Activated CD4-positive, alpha-beta T cell treated with anti-CD3 and anti-CD28 coated beads, Interleukin-2, amount 10 ng/mL, durations not matched to agents 7 days and 5 days (primary cell): Measurements from ENCODE around the gene DCLK1. TPM values are rescaled to one million over a fixed set of nuclear protein-coding genes. Genes with fewer than 3 reads are reported as not detected.

Source experiments
- CTCF ChIA-PET: fragments of 350-600 bp; sonication (Branson Sonifier 250); formaldehyde crosslinking; loops from one replicate; lab custom pipeline; 2021; ENCODE audit warnings: antibody characterized with exemption; lab: Charles Lee
- POLR2A ChIA-PET: fragments of 350-600 bp; sonication (Branson Sonifier 250); formaldehyde crosslinking; loops from one replicate; lab custom pipeline; 2021; ENCODE audit warnings: antibody characterized with exemption; lab: Charles Lee
- DNase-seq: peaks from one replicate; pipeline ENCODE4 v3.0.0-alpha.2; 2020
- H3K27ac Mint-ChIP-seq: one replicate; pipeline ENCODE4 v1.8.0; 2021; ENCODE audit warnings: mild to moderate bottlenecking, moderate library complexity, mixed read lengths
- H3K27me3 Mint-ChIP-seq: one replicate; pipeline ENCODE4 v1.8.0; 2021; ENCODE audit warnings: mixed read lengths
- H3K36me3 Mint-ChIP-seq: one replicate; pipeline ENCODE4 v1.8.0; 2021; ENCODE audit warnings: low read depth, mixed read lengths
- H3K4me1 Mint-ChIP-seq: one replicate; pipeline ENCODE4 v1.8.0; 2021; ENCODE audit warnings: mixed read lengths
- H3K4me3 Mint-ChIP-seq: one replicate; pipeline ENCODE4 v1.8.0; 2021; ENCODE audit warnings: mild to moderate bottlenecking, moderate library complexity, mixed read lengths
- H3K9me3 Mint-ChIP-seq: one replicate; pipeline ENCODE4 v1.8.0; 2021; ENCODE audit warnings: mixed read lengths
- total RNA-seq, 2 experiments: library from RNA; stranded (reverse); gene quantifications; one replicate each; pipeline ENCODE4 v1.2.3, GENCODE V29; 2021

The DCLK1 gene
- total RNA-seq, 2 experiments from 2014 or later: not detected

GRCh38 chr13:36069881-36070366 is 61.3 kb downstream of the DCLK1 start:
- no peak for DNase-seq
- H3K4me3 Mint-ChIP-seq: no peak overlapping the region
- H3K27me3 Mint-ChIP-seq: no peaks in the 10 kb centered on the region
- no peak overlapping the region for H3K27ac Mint-ChIP-seq
- ChIA-PET CTCF (no interaction called here), POLR2A (no interaction called here)
- H3K36me3 Mint-ChIP-seq: no peaks in the 10 kb centered on the region
- no peaks in the 10 kb centered on the region for H3K4me1 Mint-ChIP-seq
- no peaks in the 10 kb centered on the region for H3K9me3 Mint-ChIP-seq

- Mint-ChIP-seq H3K27me3 (no peaks in the 10 kb centered on the region), H3K27ac (no peak overlapping the region), H3K36me3 (no peaks in the 10 kb centered on the region), H3K4me3 (no peak overlapping the region), H3K9me3 (no peaks in the 10 kb centered on the region), H3K4me1 (no peaks in the 10 kb centered on the region)
- DNase-seq: no peak
- POLR2A ChIA-PET: no interaction called here
- CTCF ChIA-PET: no interaction called here
These were observed 62.2 kb downstream of the DCLK1 start for GRCh38 chr13:36068991-36069390.

GRCh38 chr13:36068566-36068965 is 62.6 kb downstream of the DCLK1 start:
- H3K36me3 Mint-ChIP-seq: no peaks in the 10 kb centered on the region
- CTCF ChIA-PET: no interaction called here
- POLR2A ChIA-PET: no interaction called here
- no peak overlapping the region for H3K27ac Mint-ChIP-seq
- no peaks in the 10 kb centered on the region for H3K9me3 Mint-ChIP-seq
- no peak overlapping the region for H3K4me3 Mint-ChIP-seq
- no peaks in the 10 kb centered on the region for H3K27me3 Mint-ChIP-seq
- H3K4me1 Mint-ChIP-seq: no peaks in the 10 kb centered on the region
- DNase-seq: no peak

GRCh38 chr13:36067746-36068381 is 63.3 kb downstream of the DCLK1 start:
- H3K27me3 Mint-ChIP-seq: no peaks in the 10 kb centered on the region
- H3K9me3 Mint-ChIP-seq: no peaks in the 10 kb centered on the region
- no peak overlapping the region for H3K27ac Mint-ChIP-seq
- H3K36me3 Mint-ChIP-seq: no peaks in the 10 kb centered on the region
- H3K4me1 Mint-ChIP-seq: no peaks in the 10 kb centered on the region
- ChIA-PET POLR2A (no interaction called here), CTCF (no interaction called here)
- H3K4me3 Mint-ChIP-seq: no peak overlapping the region
- no peak for DNase-seq

- Mint-ChIP-seq H3K27ac (no peak overlapping the region), H3K27me3 (no peaks in the 10 kb centered on the region), H3K4me3 (no peak overlapping the region), H3K36me3 (no peaks in the 10 kb centered on the region), H3K4me1 (no peaks in the 10 kb centered on the region), H3K9me3 (no peaks in the 10 kb centered on the region)
- POLR2A ChIA-PET: no interaction called here
- no peak for DNase-seq
- CTCF ChIA-PET: no interaction called here
These were observed 68.9 kb downstream of the DCLK1 start for GRCh38 chr13:36062249-36062648.

- H3K4me1 Mint-ChIP-seq: no peaks in the 10 kb centered on the region
- H3K27me3 Mint-ChIP-seq: no peaks in the 10 kb centered on the region
- ChIA-PET CTCF (no interaction called here), POLR2A (no interaction called here)
- H3K9me3 Mint-ChIP-seq: no peaks in the 10 kb centered on the region
- no peak for DNase-seq
- no peaks in the 10 kb centered on the region for H3K36me3 Mint-ChIP-seq
- H3K27ac Mint-ChIP-seq: no peak overlapping the region
- H3K4me3 Mint-ChIP-seq: no peak overlapping the region
These were observed 69.6 kb downstream of the DCLK1 start for GRCh38 chr13:36061621-36062020.

- H3K4me3 Mint-ChIP-seq: no peak overlapping the region
- CTCF ChIA-PET: no interaction called here
- H3K27me3 Mint-ChIP-seq: no peaks in the 10 kb centered on the region
- no peaks in the 10 kb centered on the region for H3K36me3 Mint-ChIP-seq
- DNase-seq: no peak
- no peak overlapping the region for H3K27ac Mint-ChIP-seq
- H3K4me1 Mint-ChIP-seq: no peaks in the 10 kb centered on the region
- no peaks in the 10 kb centered on the region for H3K9me3 Mint-ChIP-seq
- POLR2A ChIA-PET: no interaction called here
These were observed 70.1 kb downstream of the DCLK1 start for GRCh38 chr13:36061054-36061453.

- H3K27ac Mint-ChIP-seq: no peak overlapping the region
- no peaks in the 10 kb centered on the region for H3K27me3 Mint-ChIP-seq
- H3K4me1 Mint-ChIP-seq: no peaks in the 10 kb centered on the region
- DNase-seq: no peak
- ChIA-PET POLR2A (no interaction called here), CTCF (no interaction called here)
- H3K36me3 Mint-ChIP-seq: no peaks in the 10 kb centered on the region
- H3K9me3 Mint-ChIP-seq: no peaks in the 10 kb centered on the region
- no peak overlapping the region for H3K4me3 Mint-ChIP-seq
These were observed 71.9 kb downstream of the DCLK1 start for GRCh38 chr13:36059321-36059720.

GRCh38 chr13:36058116-36058515 is 73.1 kb downstream of the DCLK1 start:
- POLR2A ChIA-PET: no interaction called here
- Mint-ChIP-seq H3K9me3 (no peaks in the 10 kb centered on the region), H3K27me3 (no peaks in the 10 kb centered on the region), H3K4me1 (no peaks in the 10 kb centered on the region), H3K36me3 (no peaks in the 10 kb centered on the region), H3K27ac (no peak overlapping the region), H3K4me3 (no peak overlapping the region)
- CTCF ChIA-PET: no interaction called here
- DNase-seq: no peak

GRCh38 chr13:36057547-36057946 is 73.6 kb downstream of the DCLK1 start:
- POLR2A ChIA-PET: no interaction called here
- Mint-ChIP-seq H3K27me3 (no peaks in the 10 kb centered on the region), H3K27ac (no peak overlapping the region), H3K36me3 (no peaks in the 10 kb centered on the region), H3K4me3 (no peak overlapping the region), H3K4me1 (no peaks in the 10 kb centered on the region), H3K9me3 (no peaks in the 10 kb centered on the region)
- CTCF ChIA-PET: no interaction called here
- no peak for DNase-seq

- H3K9me3 Mint-ChIP-seq: no peaks in the 10 kb centered on the region
- CTCF ChIA-PET: no interaction called here
These were observed 74.1 kb downstream of the DCLK1 start for GRCh38 chr13:36057041-36057440.

GRCh38 chr13:36055366-36055765 is 75.8 kb downstream of the DCLK1 start:
- no peak overlapping the region for H3K4me3 Mint-ChIP-seq
- H3K9me3 Mint-ChIP-seq: no peaks in the 10 kb centered on the region
- DNase-seq: no peak
- POLR2A ChIA-PET: no interaction called here
- CTCF ChIA-PET: no interaction called here
- no peak overlapping the region for H3K27ac Mint-ChIP-seq
- H3K4me1 Mint-ChIP-seq: no peaks in the 10 kb centered on the region
- no peaks in the 10 kb centered on the region for H3K27me3 Mint-ChIP-seq
- no peaks in the 10 kb centered on the region for H3K36me3 Mint-ChIP-seq

More at GRCh38 chr13:36057041-36057440, 74.1 kb downstream of the DCLK1 start:
- H3K27ac Mint-ChIP-seq: no peak overlapping the region
- POLR2A ChIA-PET: no interaction called here
- no peaks in the 10 kb centered on the region for H3K4me1 Mint-ChIP-seq
- H3K36me3 Mint-ChIP-seq: no peaks in the 10 kb centered on the region
- no peak overlapping the region for H3K4me3 Mint-ChIP-seq
- DNase-seq: no peak
- H3K27me3 Mint-ChIP-seq: no peaks in the 10 kb centered on the region

GRCh38 chr13:36054041-36054440 is 77.1 kb downstream of the DCLK1 start:
- Mint-ChIP-seq H3K27ac (no peak overlapping the region), H3K4me3 (no peak overlapping the region), H3K27me3 (no peaks in the 10 kb centered on the region), H3K9me3 (no peaks in the 10 kb centered on the region), H3K36me3 (no peaks in the 10 kb centered on the region), H3K4me1 (no peaks in the 10 kb centered on the region)
- POLR2A ChIA-PET: no interaction called here
- CTCF ChIA-PET: no interaction called here
- DNase-seq: no peak

- ChIA-PET CTCF (no interaction called here), POLR2A (no interaction called here)
- Mint-ChIP-seq H3K4me3 (no peak overlapping the region), H3K9me3 (no peaks in the 10 kb centered on the region), H3K27me3 (no peaks in the 10 kb centered on the region), H3K27ac (no peak overlapping the region), H3K36me3 (no peaks in the 10 kb centered on the region), H3K4me1 (no peaks in the 10 kb centered on the region)
- DNase-seq: no peak
These were observed 80.1 kb downstream of the DCLK1 start for GRCh38 chr13:36051082-36051481.
